Esophagus squamous epithelium (tissue), 4 donors: ENCODE results near the gene ATP10A.

Experiments
- POLR2A ChIP-seq, 4 donors: fragments of 450-650 bp; IDR thresholded peaks; one replicate each; pipeline ENCODE4 v1.6.1; 2017; ENCODE audit warnings: antibody characterized with exemption in 4 of 4, mild to moderate bottlenecking in 4 of 4, moderate library complexity in 3 of 4
- TF ChIP-seq, protein P1 (sequence below), 6 experiments: fragments of 450-650 bp in 4 of 6; fragments of 200-600 bp in 2 of 6; sonication (generic) in 2 of 6; IDR thresholded peaks; one replicate each; pipeline ENCODE4 v1.5.1; 2016 to 2019; ENCODE audit warnings: antibody characterized with exemption in 6 of 6, mild to moderate bottlenecking in 4 of 6, moderate library complexity in 4 of 6

DNA sequence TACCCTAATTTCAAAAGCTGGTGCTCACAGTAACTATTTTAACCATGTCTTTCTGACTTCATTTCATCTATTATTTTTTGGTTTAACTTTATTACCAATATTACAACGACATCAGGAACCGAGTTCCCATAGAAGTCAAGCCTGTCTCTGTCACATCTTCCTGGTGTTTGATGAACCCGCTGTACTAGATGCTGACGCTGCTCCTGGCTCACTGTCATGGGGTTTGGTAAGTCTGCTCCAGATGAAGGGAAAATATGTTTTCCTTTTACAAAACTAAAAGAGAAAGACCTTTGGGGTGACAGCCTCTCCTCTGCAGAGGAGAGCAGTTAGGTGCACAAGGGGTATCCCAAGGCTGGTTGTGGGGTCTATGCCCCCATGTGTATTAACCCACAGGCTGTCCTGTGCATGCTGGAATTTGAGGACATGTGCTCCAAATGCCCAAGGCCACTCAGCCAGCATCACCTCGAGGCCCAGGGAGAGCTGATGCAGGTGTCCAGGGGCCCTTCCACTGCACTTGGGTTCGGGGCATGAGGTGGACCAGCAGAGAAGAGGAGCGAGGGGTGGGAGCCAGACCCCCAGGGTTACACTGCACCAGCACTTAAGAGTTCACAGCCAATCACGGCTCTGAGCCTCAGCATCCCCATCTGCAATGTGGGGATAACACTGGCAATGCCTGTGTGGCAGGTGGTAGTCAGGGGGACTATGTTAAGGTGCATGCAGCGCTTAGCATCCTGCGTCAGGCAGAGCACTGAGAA is 62.2 kb downstream of the ATP10A start:
- TF ChIP-seq, protein P1, sequence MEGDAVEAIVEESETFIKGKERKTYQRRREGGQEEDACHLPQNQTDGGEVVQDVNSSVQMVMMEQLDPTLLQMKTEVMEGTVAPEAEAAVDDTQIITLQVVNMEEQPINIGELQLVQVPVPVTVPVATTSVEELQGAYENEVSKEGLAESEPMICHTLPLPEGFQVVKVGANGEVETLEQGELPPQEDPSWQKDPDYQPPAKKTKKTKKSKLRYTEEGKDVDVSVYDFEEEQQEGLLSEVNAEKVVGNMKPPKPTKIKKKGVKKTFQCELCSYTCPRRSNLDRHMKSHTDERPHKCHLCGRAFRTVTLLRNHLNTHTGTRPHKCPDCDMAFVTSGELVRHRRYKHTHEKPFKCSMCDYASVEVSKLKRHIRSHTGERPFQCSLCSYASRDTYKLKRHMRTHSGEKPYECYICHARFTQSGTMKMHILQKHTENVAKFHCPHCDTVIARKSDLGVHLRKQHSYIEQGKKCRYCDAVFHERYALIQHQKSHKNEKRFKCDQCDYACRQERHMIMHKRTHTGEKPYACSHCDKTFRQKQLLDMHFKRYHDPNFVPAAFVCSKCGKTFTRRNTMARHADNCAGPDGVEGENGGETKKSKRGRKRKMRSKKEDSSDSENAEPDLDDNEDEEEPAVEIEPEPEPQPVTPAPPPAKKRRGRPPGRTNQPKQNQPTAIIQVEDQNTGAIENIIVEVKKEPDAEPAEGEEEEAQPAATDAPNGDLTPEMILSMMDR (IDR thresholded peaks at IDR 0.05) = no peak
- TF ChIP-seq POLR2A (IDR thresholded peaks at IDR 0.05) = no peak
